Left kidney (tissue), 1 donor: ENCODE measurements around the gene OR1K1. TPM values are rescaled to one million over a fixed set of nuclear protein-coding genes. Genes with fewer than 3 reads are reported as not detected.

Experiments
- polyA plus RNA-seq: library from polyadenylated mRNA; unstranded; fragments of 120-200 nt; gene quantifications from one replicate; pipeline ENCODE4 v1.2.1, GENCODE V29; 2013; ENCODE audit not compliant: insufficient read length

OR1K1 gene
- polyA plus RNA-seq, 1 donor: not detected

Other genes starting within 250 kb of the OR1K1 start
- not detected for gene OR1N2, start 247.0 kb upstream of the OR1K1 start, polyA plus RNA-seq
- gene OR1L8, start 216.7 kb upstream of the OR1K1 start, polyA plus RNA-seq: 0.12 TPM
- not detected for gene OR1Q1, start 185.4 kb upstream of the OR1K1 start, polyA plus RNA-seq
- not detected for gene OR1B1, start 142.5 kb upstream of the OR1K1 start, polyA plus RNA-seq
- gene OR1L1, start 138.4 kb upstream of the OR1K1 start, polyA plus RNA-seq: not detected
- not detected for gene OR1L3, start 125.0 kb upstream of the OR1K1 start, polyA plus RNA-seq
- gene OR1L4, start 76.1 kb upstream of the OR1K1 start, polyA plus RNA-seq: not detected
- not detected for gene OR1L6, start 57.8 kb upstream of the OR1K1 start, polyA plus RNA-seq
- not detected for gene OR5C1, start 11.2 kb upstream of the OR1K1 start, polyA plus RNA-seq
- 33.8 TPM for gene PDCL, start 28.5 kb downstream of the OR1K1 start, polyA plus RNA-seq
- 52.1 TPM for gene RC3H2, start 105.2 kb downstream of the OR1K1 start, polyA plus RNA-seq
- 15.1 TPM for gene ZBTB6, start 113.2 kb downstream of the OR1K1 start, polyA plus RNA-seq
- gene ZBTB26, start 131.4 kb downstream of the OR1K1 start, polyA plus RNA-seq: 24.5 TPM
- gene RABGAP1, start 140.9 kb downstream of the OR1K1 start, polyA plus RNA-seq: 82.7 TPM
- 0.62 TPM for gene GPR21, start 233.5 kb downstream of the OR1K1 start, polyA plus RNA-seq